HG03521 (cell line): ENCODE measurements around the gene C3orf20.

Experiments used
- ATAC-seq: cut with Tn5 transposase; IDR thresholded peaks from one replicate; pipeline ENCODE4 v1.9.1; 2021; ENCODE audit warnings: mild to moderate bottlenecking, moderate library complexity; ENCODE audit not compliant: unreplicated experiment

Gene C3orf20

GRCh38 chr3:14810070-14810791 lies 135.3 kb downstream of the C3orf20 start:
- ATAC-seq = no peak

- ATAC-seq = no peak
These were observed 136.1 kb downstream of the C3orf20 start for GRCh38 chr3:14810801-14811661.

- no peak for ATAC-seq
These were observed 136.7 kb downstream of the C3orf20 start for GRCh38 chr3:14811684-14812083.

- no peak for ATAC-seq
These were observed 137.4 kb downstream of the C3orf20 start for GRCh38 chr3:14812196-14812790.

- no peak for ATAC-seq
These were observed 139.5 kb downstream of the C3orf20 start for GRCh38 chr3:14814411-14814871.

GRCh38 chr3:14816359-14816758 lies 141.4 kb downstream of the C3orf20 start:
- no peak for ATAC-seq

- no peak for ATAC-seq
These were observed 144.0 kb downstream of the C3orf20 start, which contains the start of gene FGD5 for GRCh38 chr3:14818804-14819500. Gene FGD5, plus strand, starts transcription at chr3:14818962. Its CDS starts 110 bp downstream, at chr3:14819072.

GRCh38 chr3:14819671-14820070 lies 144.7 kb downstream of the C3orf20 start:
- no peak for ATAC-seq

- no peak for ATAC-seq
These were observed 145.2 kb downstream of the C3orf20 start for GRCh38 chr3:14820156-14820555.

- no peak for ATAC-seq
These were observed 146.2 kb downstream of the C3orf20 start for GRCh38 chr3:14821151-14821550.

- no peak for ATAC-seq
These were observed 147.2 kb downstream of the C3orf20 start for GRCh38 chr3:14822134-14822533.
